DND-41 (cell line): ENCODE data around the gene NRF1.

Experiments
- ATAC-seq: fragments of 200-7000 bp; cut with Tn5 transposase; 3 replicates; pipeline ENCODE4 v1.9.1; 2021; ENCODE audit warnings: low read depth; ENCODE audit not compliant: insufficient read depth
- DNase-seq: peaks from one replicate; pipeline ENCODE4 v3.0.0-alpha.2; 2020
- H2AFZ ChIP-seq: 2 replicates; pipeline ENCODE4 v1.6.0; 2012; ENCODE audit warnings: low read depth, low read length
- H3K27ac ChIP-seq: 2 replicates; pipeline ENCODE4 v1.5.1; 2012; ENCODE audit warnings: low read length, inconsistent platforms
- H3K27me3 ChIP-seq: fragments of 200-600 bp; sonication (generic); 2 replicates; pipeline ENCODE4 v1.6.0; 2012; ENCODE audit warnings: low read length, mild to moderate bottlenecking, inconsistent platforms; ENCODE audit not compliant: insufficient read depth, poor library complexity
- H3K36me3 ChIP-seq: 2 replicates; pipeline ENCODE4 v1.5.1; 2012; ENCODE audit warnings: low read length, inconsistent platforms; ENCODE audit not compliant: insufficient read depth
- H3K4me1 ChIP-seq: 2 replicates; pipeline ENCODE4 v1.5.1; 2012; ENCODE audit warnings: mild to moderate bottlenecking, low read length; ENCODE audit not compliant: insufficient read depth
- H3K4me2 ChIP-seq: 2 replicates; pipeline ENCODE4 v1.6.0; 2012; ENCODE audit warnings: mild to moderate bottlenecking, moderate library complexity, low read length, inconsistent platforms; ENCODE audit not compliant: insufficient read depth
- H3K4me3 ChIP-seq, 2 experiments: fragments of 200-600 bp in 1 of 2; shearing (Covaris generic) in 1 of 2; 2 replicates each; pipeline ENCODE4 v1.5.1; 2012 to 2016; ENCODE audit warnings: inconsistent platforms in 2 of 2, low read length in 2 of 2, mild to moderate bottlenecking in 2 of 2, low read depth in 1 of 2, moderate library complexity in 1 of 2
- H3K79me2 ChIP-seq: 2 replicates; pipeline ENCODE4 v1.6.0; 2012; ENCODE audit warnings: low read length, inconsistent platforms; ENCODE audit not compliant: insufficient read depth
- H3K9ac ChIP-seq: 2 replicates; pipeline ENCODE4 v1.6.0; 2012; ENCODE audit warnings: low read depth, mild to moderate bottlenecking, inconsistent platforms, low read length, moderate library complexity
- H3K9me3 ChIP-seq: 2 replicates; pipeline ENCODE4 v1.5.1; 2012; ENCODE audit warnings: low read length, moderate library complexity, mild to moderate bottlenecking, inconsistent platforms; ENCODE audit not compliant: insufficient read depth, severe bottlenecking
- H4K20me1 ChIP-seq: 2 replicates; pipeline ENCODE4 v1.6.0; 2012; ENCODE audit warnings: low read length; ENCODE audit not compliant: insufficient read depth
- CTCF ChIP-seq: IDR thresholded peaks from 2 replicates; pipeline ENCODE4 v1.5.1; 2012; ENCODE audit warnings: borderline replicate concordance, low read length, moderate library complexity, mild to moderate bottlenecking; ENCODE audit not compliant: poor library complexity, severe bottlenecking; ENCODE audit errors: extremely low read depth
- EZH2 ChIP-seq: IDR thresholded peaks from 3 replicates; pipeline ENCODE4 v1.6.1; 2012; ENCODE audit warnings: borderline replicate concordance, low read depth, mild to moderate bottlenecking, moderate library complexity, low read length, inconsistent platforms; ENCODE audit not compliant: severe bottlenecking

Gene NRF1

GRCh38 chr7:129698516-129699418, 87.2 kb downstream of the NRF1 start:
- Histone ChIP-seq H3K9me3 (no peaks in the 10 kb centered on the region), H4K20me1 (no peaks in the 10 kb centered on the region), H3K4me2 (no peak overlapping the region), H3K4me3 (no peak overlapping the region), H3K27me3 (no peaks in the 10 kb centered on the region), H3K27ac (no peak overlapping the region), H3K9ac (no peak overlapping the region), H3K36me3 (peaks cover 48% of the 10 kb centered on the region), H3K79me2 (no peaks in the 10 kb centered on the region), H2AFZ (no peak overlapping the region), H3K4me1 (no peaks in the 10 kb centered on the region)
- TF ChIP-seq EZH2: no peak
- no peak for TF ChIP-seq CTCF
- DNase-seq: no peak
- no peak for ATAC-seq

GRCh38 chr7:129702316-129702715, 90.8 kb downstream of the NRF1 start:
- Histone ChIP-seq H3K4me2 (no peak overlapping the region), H3K4me1 (peaks cover 11% of the 10 kb centered on the region), H3K79me2 (no peaks in the 10 kb centered on the region), H3K27me3 (no peaks in the 10 kb centered on the region), H3K9me3 (no peaks in the 10 kb centered on the region), H3K27ac (no peak overlapping the region), H3K9ac (no peak overlapping the region), H4K20me1 (no peaks in the 10 kb centered on the region; the same call in 1 of the 2 replicates), H2AFZ (no peak overlapping the region), H3K36me3 (peaks cover 40% of the 10 kb centered on the region), H3K4me3 (no peak overlapping the region)
- DNase-seq (no peak), ATAC-seq (no peak)
- TF ChIP-seq CTCF (no peak), EZH2 (no peak)

GRCh38 chr7:129702761-129703338, 91.3 kb downstream of the NRF1 start:
- Histone ChIP-seq H3K79me2 (no peaks in the 10 kb centered on the region), H3K27ac (no peak overlapping the region), H3K9ac (no peak overlapping the region), H3K36me3 (peaks cover 37% of the 10 kb centered on the region), H4K20me1 (no peaks in the 10 kb centered on the region; the same call in 1 of the 2 replicates), H2AFZ (no peak overlapping the region), H3K4me1 (peaks cover 16% of the 10 kb centered on the region), H3K4me3 (no peak overlapping the region), H3K9me3 (no peaks in the 10 kb centered on the region), H3K4me2 (no peak overlapping the region), H3K27me3 (no peaks in the 10 kb centered on the region)
- DNase-seq (no peak), ATAC-seq (no peak)
- TF ChIP-seq EZH2 (no peak), CTCF (no peak)
